D341Med (cell line): Measurements from ENCODE around the gene PPIH.
"Not testable (repeated sequence)": the region's sequence is repeated elsewhere in the genome, so short reads cannot be mapped to it uniquely, and the experiment has no call there.

ENCODE experiments used
- DNase-seq: peaks from one replicate; pipeline ENCODE4 v3.0.0; 2012; ENCODE audit warnings: low spot score

PPIH gene

GRCh38 chr1:42682484-42682738, 24.2 kb downstream of the PPIH start:
- DNase-seq: not testable (repeated sequence)

DNA sequence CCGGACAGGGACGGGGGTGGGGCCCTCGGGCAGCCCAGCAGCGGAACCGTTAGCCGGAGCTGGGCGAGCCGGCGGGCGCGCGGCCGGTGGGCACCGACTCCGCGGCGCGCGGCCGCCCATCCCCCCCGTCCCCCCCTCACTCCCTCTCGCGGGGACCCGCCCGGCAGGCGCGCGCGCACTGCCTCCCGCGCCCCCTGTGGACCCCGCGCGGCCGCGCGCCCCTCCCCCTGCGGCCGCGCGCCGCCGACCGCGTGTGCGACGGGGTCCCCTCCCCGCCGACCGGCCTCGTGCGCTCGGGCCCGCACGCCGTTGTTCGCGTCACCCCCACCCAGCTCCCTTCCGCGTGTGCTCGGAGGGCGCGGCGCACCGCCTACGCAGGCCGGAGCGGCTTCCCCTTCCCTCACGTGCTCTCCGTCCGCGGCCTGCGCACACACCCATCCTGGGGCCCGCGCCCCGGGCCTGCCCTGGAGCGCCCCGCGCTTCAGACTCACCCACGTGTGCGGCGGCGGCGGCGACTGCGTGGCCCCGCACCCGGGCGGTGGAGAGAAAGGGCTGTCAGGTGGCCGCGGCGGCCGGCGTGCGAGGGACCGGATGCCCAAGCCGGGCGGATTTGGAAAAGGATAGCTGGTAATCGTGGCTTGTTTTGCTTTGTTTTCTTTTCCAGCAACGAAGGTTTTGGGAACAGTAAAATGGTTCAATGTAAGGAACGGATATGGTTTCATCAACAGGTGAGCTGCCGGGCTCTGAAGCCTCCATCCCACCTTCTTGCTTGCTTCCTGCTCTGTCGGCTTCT, 24.7 kb downstream of the PPIH start:
- DNase-seq: peak; percentile 89

GRCh38 chr1:42684139-42684538, 25.9 kb downstream of the PPIH start:
- DNase-seq: peak; percentile 50

- DNase-seq: no peak
Observed at GRCh38 chr1:42686418-42686817, 28.2 kb downstream of the PPIH start.

DNA sequence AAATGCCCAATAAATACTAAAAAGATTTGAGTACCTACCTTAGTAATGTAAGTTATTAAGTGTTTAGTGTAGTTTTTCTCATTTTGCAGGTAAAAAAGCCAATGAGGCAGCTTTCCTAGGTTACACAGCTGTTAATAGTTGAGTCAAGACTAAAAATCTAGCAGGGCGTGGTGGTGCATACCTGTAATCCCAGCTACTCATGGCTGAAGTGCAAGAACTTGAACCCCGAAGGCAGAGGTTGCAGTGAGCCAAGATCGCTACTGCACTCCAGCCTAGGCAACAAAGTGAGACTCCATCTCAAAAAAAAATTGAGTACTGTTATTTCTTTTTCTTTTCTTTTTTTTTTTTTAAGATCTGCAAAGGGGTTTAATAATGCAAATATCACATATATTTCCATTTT, 31.7 kb downstream of the PPIH start:
- DNase-seq: no peak

DNA sequence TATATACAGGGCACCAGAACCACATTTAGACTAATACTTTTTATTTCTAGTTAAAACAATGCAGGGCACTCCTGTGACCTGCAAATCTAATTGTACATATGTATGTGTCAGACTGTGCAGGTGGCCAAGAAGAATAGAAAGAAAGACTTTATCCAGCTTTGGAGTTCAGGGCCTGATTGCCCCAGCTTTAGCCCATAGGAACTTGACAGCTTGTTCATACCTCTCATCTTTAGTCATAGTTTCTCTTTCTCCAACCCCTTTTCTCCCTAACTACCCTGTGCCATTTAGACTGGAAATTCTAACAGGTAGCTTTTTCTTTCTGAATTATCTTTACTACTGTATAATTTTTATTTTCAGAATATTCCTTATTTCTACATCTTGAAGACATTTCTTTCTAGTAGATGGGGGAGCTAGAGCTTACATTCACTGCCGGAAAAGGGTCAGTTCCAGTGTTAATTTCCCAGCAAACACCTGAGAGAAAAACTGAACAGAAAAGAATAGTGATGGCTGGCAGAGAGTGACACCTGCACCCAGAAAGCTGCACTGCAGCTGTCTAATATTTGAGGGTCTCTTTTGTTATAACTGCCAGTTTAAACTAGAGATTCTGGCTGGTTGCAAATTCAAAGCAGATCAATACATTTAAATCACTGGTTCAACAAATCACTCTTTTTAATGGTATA, 32.4 kb downstream of the PPIH start:
- no peak for DNase-seq

DNA sequence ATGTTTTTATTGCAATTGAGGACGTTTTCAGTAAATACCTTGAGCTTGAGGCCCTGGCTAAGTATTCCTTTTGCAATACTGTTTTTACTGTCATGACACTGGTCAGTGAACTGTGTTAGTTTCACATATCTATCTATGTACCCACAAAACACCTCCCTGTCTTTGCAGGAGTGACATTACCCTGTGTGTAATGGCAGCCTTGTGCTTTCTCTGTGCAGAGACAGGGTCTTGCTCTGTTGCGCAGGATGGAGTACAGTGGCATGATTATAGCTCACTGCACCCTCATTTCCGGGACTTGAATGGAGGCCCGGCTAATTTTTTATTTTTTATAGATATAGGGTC, 32.9 kb downstream of the PPIH start:
- DNase-seq: no peak

GRCh38 chr1:42692461-42692860, 34.2 kb downstream of the PPIH start:
- no peak for DNase-seq

GRCh38 chr1:42692911-42693310, 34.7 kb downstream of the PPIH start:
- DNase-seq: no peak

GRCh38 chr1:42698081-42698813, 40.0 kb downstream of the PPIH start:
- DNase-seq: no peak

DNA sequence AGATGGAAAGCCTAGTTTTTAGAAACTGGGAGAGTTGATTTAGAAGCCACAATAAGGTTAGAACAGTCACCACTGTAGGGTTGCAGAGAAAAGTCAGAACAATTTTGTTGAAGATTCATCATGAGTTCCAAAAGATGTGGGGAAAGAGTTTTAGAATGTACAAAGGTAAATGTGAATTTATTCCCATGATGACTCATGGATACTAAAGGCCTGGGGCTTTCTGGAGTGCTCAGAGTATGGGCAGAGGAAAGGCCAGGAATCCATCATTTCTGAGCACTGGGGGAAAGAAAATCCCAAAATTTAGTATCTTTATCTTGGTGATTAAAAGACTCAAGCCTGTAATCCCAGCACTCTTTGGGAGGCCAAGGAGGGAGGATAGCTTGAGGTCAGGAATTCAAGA, 41.8 kb downstream of the PPIH start:
- DNase-seq: no peak

- no peak for DNase-seq
Observed at GRCh38 chr1:42703888-42704464, 45.8 kb downstream of the PPIH start.

- DNase-seq: not testable (repeated sequence)
Observed at GRCh38 chr1:42712808-42713207, 54.6 kb downstream of the PPIH start.

DNA sequence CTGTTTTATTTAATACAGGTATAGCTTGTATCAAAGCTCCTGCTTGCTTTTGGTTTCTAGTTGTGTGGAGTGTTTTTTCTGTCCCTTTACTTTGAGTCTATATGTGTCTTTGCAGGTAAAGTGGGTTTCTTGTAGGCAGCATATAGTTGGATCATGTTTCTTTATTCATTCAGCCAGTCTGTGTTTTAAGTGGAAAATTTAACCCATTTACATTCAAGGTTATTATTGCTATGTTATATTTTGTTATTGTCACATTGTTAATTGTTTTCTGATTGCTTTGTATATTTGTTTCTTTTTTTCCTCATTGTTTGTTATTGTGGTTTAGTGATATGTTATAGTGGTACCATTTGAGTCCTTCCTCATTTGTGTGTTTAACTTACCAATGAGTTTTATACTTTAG, 55.1 kb downstream of the PPIH start:
- no peak for DNase-seq

- not testable (repeated sequence) for DNase-seq
Observed at GRCh38 chr1:42714441-42714840, 56.2 kb downstream of the PPIH start.

DNA sequence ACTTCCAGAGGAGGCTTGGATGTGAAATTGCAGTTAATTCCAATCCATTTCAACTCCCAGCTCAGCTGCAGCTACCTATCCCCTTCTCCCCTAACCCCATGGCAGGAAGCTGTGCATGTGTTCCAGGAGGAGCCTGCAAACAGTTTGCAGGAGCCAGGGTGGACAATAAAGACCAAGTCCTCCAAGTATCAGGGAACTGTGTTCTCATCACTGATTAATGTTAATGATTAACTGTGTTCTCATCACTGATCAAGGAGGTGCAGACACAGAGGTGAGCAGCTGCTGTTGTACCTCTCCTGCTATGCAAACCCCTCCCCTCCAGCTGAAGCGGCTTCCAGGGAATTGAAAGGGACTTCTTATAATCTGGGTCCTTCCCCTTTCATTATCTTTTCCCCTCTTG, 62.6 kb downstream of the PPIH start:
- no peak for DNase-seq

GRCh38 chr1:42721926-42722325, 63.7 kb downstream of the PPIH start:
- no peak for DNase-seq

DNA sequence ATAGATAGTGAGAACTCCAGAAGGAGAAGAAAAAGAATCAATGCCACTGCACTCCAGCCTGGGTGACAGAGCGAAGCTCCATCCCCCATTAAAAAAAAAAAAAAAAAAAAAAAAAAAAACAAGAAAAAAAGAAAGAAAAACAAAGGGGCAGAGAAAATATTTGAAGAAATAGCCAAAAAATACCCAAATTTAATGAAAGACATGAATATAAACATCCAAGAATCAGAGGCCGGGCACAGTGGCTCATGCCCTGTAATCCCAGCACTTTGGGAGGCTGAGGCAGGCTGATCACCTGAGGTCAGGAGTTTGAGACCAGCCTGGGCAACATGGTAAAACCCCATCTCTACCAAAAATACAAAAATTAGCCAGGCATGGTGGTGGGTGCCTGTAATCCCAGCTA, 64.2 kb downstream of the PPIH start:
- not testable (repeated sequence) for DNase-seq

GRCh38 chr1:42723511-42723910, 65.3 kb downstream of the PPIH start:
- no peak for DNase-seq

GRCh38 chr1:42725820-42726219, 67.6 kb downstream of the PPIH start:
- DNase-seq: not testable (repeated sequence)
